HEK293T (cell line): ENCODE results near the gene PDE10A.
"Not testable (repeated sequence)": the region's sequence is repeated elsewhere in the genome, so short reads cannot be mapped to it uniquely, and the experiment has no call there.

Experiments used
- FOXM1 ChIP-seq: fragments of 450-650 bp; IDR thresholded peaks from 2 replicates; pipeline ENCODE4 v1.6.1; 2017; ENCODE audit warnings: mild to moderate bottlenecking, borderline replicate concordance
- SP1 ChIP-seq: fragments of 450-650 bp; IDR thresholded peaks from 2 replicates; pipeline ENCODE4 v1.6.1; 2017
- SUZ12 ChIP-seq: fragments of 450-650 bp; IDR thresholded peaks from 2 replicates; pipeline ENCODE4 v1.6.1; 2016; ENCODE audit warnings: mild to moderate bottlenecking
- ZNF384 ChIP-seq: fragments of 450-650 bp; IDR thresholded peaks from 2 replicates; pipeline ENCODE4 v1.6.1; 2016

GRCh38 chr6:165459605-165460301 is 203.3 kb downstream of the PDE10A start:
- not testable (repeated sequence) for TF ChIP-seq FOXM1, SP1, ZNF384, SUZ12
